ENCODE measurements around the gene LCN6.
"Not testable (repeated sequence)": the region's sequence is repeated elsewhere in the genome, so short reads cannot be mapped to it uniquely, and the experiment has no call there.

LCN6 gene

GRCh38 chr9:136782452-136782851, 34.1 kb upstream of the LCN6 start:
- DNase-seq, result no peak

GRCh38 chr9:136779808-136780207, 31.5 kb upstream of the LCN6 start:
- DNase-seq, result no peak

DNA sequence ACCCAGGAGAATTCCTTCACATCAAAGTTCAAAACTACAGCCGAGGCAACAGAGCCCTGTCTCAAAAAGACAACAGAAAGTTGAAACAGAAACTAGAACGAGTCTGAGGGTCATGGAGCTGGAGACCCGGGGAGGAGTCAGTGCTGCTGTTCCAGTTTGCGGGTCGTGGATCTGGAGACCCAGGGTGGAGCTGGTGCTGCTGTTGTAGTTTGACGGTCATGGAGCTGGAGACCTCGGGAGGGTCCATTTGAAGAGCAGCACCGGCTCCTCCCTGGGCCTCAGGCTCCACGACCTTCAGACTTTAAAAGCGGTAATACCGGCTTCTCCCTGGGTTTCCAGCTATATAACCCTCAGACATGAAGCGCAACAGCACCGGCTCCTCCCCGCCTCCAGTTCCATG, 29.0 kb upstream of the LCN6 start:
- DNase-seq, result no peak

DNA sequence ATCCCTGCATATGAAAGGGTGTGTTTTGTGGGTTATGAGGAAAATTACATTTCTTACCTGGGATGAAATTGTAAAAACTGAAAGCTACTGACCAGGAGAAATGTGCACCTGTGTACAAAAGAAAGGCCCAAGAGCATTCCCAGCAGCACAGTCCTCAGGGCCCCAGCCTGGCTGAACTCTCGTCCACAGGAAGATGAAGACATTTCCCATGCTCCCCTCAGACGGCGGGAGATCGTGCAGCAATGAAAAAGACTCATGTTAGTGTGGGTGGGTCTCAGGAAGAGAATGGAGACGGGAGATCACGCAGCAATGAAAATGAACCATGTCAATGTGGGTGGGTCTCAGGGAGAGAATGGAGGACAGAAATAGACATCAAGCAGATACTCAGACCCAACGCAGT, 28.6 kb upstream of the LCN6 start:
- no peak for DNase-seq

DNA sequence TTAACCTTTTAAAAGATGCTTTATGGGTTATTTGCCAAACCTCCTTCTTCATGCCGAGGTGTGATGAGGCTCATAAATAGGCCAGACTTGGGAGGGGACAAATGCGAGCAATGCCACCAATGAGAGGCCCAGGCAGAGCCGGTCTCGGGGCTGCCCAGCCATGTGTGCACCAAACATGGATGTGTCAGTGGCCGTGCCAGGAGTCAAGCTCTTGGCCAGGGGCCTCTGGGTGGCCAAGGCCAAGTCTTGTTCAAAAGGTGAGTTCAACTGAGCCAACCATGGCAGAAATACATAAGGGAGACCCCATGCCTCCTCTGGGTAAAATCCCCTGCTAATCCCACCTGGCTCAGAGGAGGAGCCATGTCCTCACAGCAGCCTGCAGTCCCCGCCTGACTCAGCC, 26.9 kb upstream of the LCN6 start:
- no peak for DNase-seq

DNA sequence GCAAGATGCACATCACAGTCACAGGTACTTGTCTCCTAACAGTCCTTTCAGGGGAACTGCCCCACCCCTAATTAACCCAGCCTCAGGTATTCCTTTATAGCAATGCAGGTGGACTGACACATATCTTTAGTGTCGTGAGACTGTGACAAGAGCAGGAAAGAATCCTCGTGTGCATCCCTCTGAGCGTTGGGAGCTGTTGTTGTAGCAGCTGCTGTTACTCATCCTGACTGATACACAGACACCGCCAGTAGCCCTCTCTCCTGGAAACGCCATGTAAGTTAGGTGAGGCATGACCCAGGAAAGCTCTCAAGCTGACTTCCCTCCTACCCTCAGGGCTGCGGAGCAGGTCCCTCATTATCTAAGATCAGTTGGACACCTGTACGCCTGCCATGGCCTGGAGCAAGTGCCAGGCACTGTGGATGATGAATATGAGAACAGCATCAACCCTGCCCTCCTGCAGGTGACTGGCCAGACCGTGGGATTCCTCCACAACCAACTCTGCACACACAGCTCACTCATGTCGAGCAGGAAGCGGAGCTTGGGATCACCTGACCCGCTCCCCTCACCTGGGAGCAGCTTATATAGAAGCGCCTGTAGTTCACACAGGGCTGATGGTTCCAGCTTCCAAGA, 26.2 kb upstream of the LCN6 start:
- no peak for DNase-seq

DNA sequence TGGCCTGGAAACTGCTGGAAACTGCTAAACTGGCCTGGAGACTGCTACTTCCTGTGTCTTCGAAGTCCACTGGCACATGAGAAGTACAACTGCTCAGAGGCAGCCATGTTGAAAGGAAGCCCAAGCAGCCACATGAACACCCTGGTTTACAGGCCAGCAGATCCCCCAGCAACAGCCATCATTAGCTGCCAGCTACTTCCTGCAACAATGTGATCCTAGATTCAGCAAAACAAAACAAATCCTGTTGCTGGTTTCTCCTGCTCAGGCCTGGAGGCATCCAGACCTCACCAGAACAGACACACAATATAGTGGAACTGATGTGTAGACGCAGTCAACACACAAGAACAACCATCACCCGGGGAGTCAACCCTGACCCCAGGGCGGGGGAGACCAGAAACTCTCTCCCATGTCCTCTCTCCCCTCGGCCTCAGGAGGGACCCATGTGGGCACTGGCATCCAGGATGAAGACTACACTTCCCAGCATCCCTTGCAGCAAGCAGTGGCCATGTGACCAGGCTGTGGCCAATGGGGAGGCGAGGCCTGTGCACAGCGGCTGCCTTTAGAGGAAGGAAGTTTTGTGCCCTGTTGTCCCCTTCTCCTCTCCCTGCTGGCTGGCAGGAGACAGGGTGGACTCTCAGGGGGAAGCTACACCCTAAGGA, 25.2 kb upstream of the LCN6 start:
- peak; percentile 18 for DNase-seq

GRCh38 chr9:136771907-136772415, 23.6 kb upstream of the LCN6 start:
- no peak for DNase-seq

- no peak for DNase-seq
Observed at GRCh38 chr9:136769710-136770191, 21.4 kb upstream of the LCN6 start.

GRCh38 chr9:136766410-136767120, 18.2 kb upstream of the LCN6 start:
- not testable (repeated sequence) for DNase-seq

DNA sequence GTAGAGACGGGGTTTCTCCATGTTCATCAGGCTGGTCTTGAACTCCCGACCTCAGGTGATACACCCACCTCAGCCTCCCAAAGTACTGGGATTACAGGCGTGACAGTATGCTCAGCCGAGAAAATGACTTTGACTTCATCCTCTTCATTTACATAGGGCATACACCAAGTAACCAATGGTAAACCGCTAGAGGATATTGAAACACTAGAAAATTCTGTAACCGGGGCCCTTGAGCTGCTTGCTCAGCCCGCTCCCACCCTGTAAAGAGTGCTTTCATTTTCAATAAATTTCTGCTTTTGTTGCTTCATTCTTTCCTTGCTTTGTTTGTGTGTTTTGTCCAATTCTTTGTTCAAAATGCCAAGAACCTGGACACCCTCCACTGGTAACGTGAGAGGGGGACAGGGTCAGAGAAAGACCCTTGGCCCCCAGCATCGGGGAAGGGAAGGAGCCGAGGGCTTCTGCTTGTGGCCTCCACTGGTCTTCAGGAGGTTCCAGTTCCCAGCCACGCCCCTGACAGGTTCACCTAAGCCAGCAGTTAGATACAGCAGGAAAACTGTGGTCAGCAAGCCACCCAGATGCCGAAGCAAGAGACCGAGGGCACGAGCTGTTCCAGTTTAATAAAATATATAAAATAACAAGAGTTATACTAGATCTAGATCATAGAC, 17.6 kb upstream of the LCN6 start:
- not testable (repeated sequence) for DNase-seq

DNA sequence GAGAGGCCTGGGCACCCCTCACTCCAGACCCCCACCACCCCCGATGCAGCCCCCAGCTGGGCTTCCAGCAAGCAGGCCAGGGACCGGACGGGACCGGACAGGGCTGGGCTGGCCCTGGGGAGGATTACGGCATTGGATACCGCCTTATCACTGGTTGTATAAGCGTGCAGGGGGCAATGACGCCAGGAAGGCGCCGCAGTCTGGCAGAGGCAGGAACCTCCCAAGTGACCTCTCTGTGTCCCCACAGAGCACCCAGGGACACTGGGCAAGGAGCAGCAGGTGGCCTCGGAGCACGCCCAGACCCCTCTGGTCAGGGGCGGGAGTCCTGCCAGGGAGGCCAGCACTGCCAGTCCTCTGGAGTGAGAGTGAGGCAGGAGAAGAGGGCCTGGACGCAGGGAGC, 16.7 kb upstream of the LCN6 start:
- no peak for DNase-seq

- no peak for DNase-seq
Observed at GRCh38 chr9:136764301-136764891, 16.1 kb upstream of the LCN6 start, which contains the start of gene LCN15. LCN15 (minus strand) TSS chr9:136764518; CDS start chr9:136764488, 30 bp downstream.

- DNase-seq, result no peak
Observed at GRCh38 chr9:136763649-136764035, 15.3 kb upstream of the LCN6 start.

- no peak for DNase-seq
Observed at GRCh38 chr9:136762915-136763648, 14.8 kb upstream of the LCN6 start.

GRCh38 chr9:136762221-136762691, 13.9 kb upstream of the LCN6 start:
- DNase-seq, result no peak

- no peak for DNase-seq
Observed at GRCh38 chr9:136761545-136761981, 13.2 kb upstream of the LCN6 start.

GRCh38 chr9:136760834-136761544, 12.7 kb upstream of the LCN6 start:
- not testable (repeated sequence) for DNase-seq

DNA sequence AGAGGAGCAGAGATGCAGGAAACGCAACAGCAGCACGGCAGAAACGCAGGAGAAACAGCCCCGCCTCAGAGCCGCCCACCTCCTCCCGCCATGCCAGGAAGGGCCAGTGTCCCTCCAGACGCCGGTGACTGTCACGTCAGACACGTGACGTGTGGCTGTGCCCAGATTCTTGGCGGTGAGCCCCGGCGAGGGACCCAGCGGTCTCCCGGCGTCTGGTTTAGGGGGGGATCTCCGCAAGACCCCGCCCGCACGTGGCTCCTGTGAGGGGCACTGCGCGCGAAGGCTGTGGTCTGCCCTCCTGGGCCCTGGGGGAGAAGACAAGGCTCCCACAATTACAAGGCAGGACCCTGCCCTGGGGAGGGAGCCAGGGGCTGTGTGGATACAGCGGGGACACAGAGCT, 12.1 kb upstream of the LCN6 start:
- DNase-seq, result no peak

DNA sequence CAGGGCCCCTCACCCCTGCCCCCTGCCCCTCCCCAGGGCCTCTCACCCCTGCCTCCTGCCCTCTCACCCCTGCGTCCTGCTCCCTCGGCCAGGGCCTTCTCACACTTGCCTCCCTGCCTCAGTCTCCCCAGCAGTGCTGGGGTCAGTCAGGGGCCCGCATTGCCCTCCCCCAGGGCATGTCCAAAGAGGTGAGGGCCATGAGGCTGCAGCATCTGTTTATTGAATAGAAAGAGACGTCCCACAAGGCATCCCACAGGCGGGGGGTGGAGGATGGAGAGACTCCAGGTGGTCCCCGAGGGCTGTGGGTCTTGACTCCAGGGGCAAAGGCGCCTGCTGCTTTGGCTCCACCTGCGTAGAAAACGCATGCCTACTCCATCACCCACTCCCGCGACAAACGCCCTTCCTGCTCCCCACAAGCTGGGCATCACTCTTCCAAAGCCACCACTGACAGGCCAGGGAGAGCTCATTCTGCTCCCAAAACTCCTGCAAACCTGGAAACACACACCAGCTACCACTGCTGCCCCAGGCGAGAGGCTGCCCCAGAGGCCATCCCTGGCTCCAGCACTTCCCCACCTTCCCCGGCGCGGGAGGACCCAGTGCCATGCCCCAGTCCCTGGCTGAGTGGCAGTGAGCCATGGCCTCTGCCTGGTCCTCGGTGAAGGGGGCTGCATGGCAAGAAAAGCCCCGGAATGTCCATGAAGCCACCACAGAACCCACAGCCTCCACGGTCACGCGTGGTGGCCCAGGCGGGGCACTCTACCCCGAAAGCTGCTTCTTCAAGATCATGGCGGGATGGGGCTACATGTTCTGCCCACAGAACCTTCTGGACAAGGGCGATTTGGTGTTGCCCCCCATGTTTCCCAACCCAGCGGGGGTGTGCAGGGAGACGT, 11.4 kb upstream of the LCN6 start:
- DNase-seq, result no peak
